HepG2 (cell line): ENCODE measurements around the gene UEVLD. TPM values are rescaled to one million over a fixed set of nuclear protein-coding genes. Genes with fewer than 3 reads are reported as not detected.
A peak's percentile ranks its signal among the peaks of the same experiment; 100 is the strongest.

Experiments used
- GZF1 ChIP-seq: sonication (generic); formaldehyde crosslinking; IDR thresholded peaks from 2 replicates; pipeline ENCODE4 v1.5.1; 2020; ENCODE audit warnings: mild to moderate bottlenecking, missing genetic modification reagents
- SOX6 ChIP-seq, 2 experiments: fragments of 450-650 bp in 1 of 2; sonication (generic) in 1 of 2; formaldehyde crosslinking in 1 of 2; IDR thresholded peaks; 2 replicates each; pipeline versions ENCODE4 v1.4.0 to v1.6.1; 2017 to 2020; ENCODE audit warnings: antibody characterized with exemption in 1 of 2, mild to moderate bottlenecking in 1 of 2, missing genetic modification reagents in 1 of 2
- SSRP1 ChIP-seq: IDR thresholded peaks from 2 replicates; pipeline ENCODE4 v1.6.1; 2016; ENCODE audit warnings: control low read depth
- ZNF12 ChIP-seq: sonication (generic); formaldehyde crosslinking; IDR thresholded peaks from 2 replicates; pipeline ENCODE4 v1.5.0; 2020; ENCODE audit warnings: missing genetic modification reagents
- ZNF121 ChIP-seq: sonication (generic); formaldehyde crosslinking; IDR thresholded peaks from 2 replicates; pipeline ENCODE4 v1.5.0; 2020; ENCODE audit warnings: mild to moderate bottlenecking, missing genetic modification reagents
- ZNF160 ChIP-seq: sonication (generic); formaldehyde crosslinking; IDR thresholded peaks from 2 replicates; pipeline ENCODE4 v1.8.0; 2022; ENCODE audit warnings: mild to moderate bottlenecking, inconsistent platforms, missing genetic modification reagents
- polyA plus RNA-seq, 8 experiments: library from polyadenylated mRNA; depleted of rRNA in 3 of 8; stranded (reverse) in 7 of 8; unstranded in 1 of 8; fragments of >200 nt; fragmentation: Illumina TruSeq in 4 of 8; extraction: Trizol in 4 of 8; gene quantifications; 2 replicates each; pipeline versions ENCODE4 v1.2.1 to v1.2.3, GENCODE V29; 2011 to 2016; ENCODE audit warnings: low read depth in 4 of 8, missing spikeins in 1 of 8, mixed read lengths in 1 of 8; ENCODE audit not compliant: insufficient read depth in 1 of 8
- total RNA-seq, 5 experiments: library from RNA; depleted of rRNA; stranded (reverse); fragments of >200 nt; fragmentation: Illumina TruSeq; extraction: Trizol; gene quantifications; 2 replicates each; pipeline ENCODE4 v1.2.3, GENCODE V29; 2016; ENCODE audit warnings: low read depth in 1 of 5
- TF ChIP-seq, protein P1 (sequence below): sonication (generic); formaldehyde crosslinking; IDR thresholded peaks from 2 replicates; pipeline ENCODE4 v1.5.1; 2020; ENCODE audit warnings: mild to moderate bottlenecking, moderate library complexity, missing genetic modification reagents
- TF ChIP-seq, protein P2 (sequence below): sonication (generic); formaldehyde crosslinking; IDR thresholded peaks from 2 replicates; pipeline ENCODE4 v1.4.0; 2020; ENCODE audit warnings: mild to moderate bottlenecking, missing genetic modification reagents
- TF ChIP-seq, protein P3 (sequence below): IDR thresholded peaks from 2 replicates; pipeline ENCODE4 v1.6.1; 2018; ENCODE audit warnings: missing genetic modification reagents
- TF ChIP-seq, protein P4 (sequence below): sonication (generic); formaldehyde crosslinking; IDR thresholded peaks from 2 replicates; pipeline ENCODE4 v1.5.0; 2020; ENCODE audit warnings: mild to moderate bottlenecking, low read depth, missing genetic modification reagents, borderline replicate concordance
- TF ChIP-seq, protein P5 (sequence below): sonication (generic); formaldehyde crosslinking; IDR thresholded peaks from 2 replicates; pipeline ENCODE4 v1.5.0; 2020; ENCODE audit warnings: mild to moderate bottlenecking, missing genetic modification reagents, borderline replicate concordance

The UEVLD gene
- total and polyA plus RNA-seq, 2 of the 13 experiments (the other 11 are each of a cell fraction or from before 2014, with no cell fraction given) = 5.7 to 13.7 TPM

DNA sequence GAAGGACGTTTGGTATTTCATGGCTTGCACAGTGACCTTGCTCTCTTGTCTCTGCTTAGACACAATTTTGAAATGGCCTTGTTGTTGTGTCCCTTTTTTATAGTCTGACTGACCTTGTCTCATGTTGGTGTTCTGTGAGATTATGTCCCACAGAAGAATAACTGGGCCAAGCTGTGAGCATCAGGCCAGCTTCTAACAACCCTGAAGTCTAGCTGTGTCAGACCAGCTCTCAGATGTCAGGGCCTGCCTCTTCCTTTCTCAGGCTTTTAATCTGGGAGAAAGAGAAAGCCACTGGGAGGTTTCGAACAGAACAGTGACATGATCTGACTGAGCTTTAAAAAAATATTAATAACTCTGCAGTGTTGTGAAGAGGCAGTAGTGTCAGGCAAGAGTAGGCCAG lies 2.0 kb upstream of the UEVLD start (continued):
- TF ChIP-seq, protein P1, sequence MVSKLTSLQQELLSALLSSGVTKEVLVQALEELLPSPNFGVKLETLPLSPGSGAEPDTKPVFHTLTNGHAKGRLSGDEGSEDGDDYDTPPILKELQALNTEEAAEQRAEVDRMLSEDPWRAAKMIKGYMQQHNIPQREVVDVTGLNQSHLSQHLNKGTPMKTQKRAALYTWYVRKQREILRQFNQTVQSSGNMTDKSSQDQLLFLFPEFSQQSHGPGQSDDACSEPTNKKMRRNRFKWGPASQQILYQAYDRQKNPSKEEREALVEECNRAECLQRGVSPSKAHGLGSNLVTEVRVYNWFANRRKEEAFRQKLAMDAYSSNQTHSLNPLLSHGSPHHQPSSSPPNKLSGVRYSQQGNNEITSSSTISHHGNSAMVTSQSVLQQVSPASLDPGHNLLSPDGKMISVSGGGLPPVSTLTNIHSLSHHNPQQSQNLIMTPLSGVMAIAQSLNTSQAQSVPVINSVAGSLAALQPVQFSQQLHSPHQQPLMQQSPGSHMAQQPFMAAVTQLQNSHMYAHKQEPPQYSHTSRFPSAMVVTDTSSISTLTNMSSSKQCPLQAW = no peak
- no peak for TF ChIP-seq SSRP1
- no peak for TF ChIP-seq ZNF160 (CRISPR knock-in tag)
- peak; percentile 54; the same call in 1 of the 2 replicates for TF ChIP-seq ZNF121 (CRISPR knock-in tag)
- TF ChIP-seq, protein P2, sequence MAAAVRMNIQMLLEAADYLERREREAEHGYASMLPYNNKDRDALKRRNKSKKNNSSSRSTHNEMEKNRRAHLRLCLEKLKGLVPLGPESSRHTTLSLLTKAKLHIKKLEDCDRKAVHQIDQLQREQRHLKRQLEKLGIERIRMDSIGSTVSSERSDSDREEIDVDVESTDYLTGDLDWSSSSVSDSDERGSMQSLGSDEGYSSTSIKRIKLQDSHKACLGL (CRISPR knock-in tag) = no peak
- TF ChIP-seq, protein P3, sequence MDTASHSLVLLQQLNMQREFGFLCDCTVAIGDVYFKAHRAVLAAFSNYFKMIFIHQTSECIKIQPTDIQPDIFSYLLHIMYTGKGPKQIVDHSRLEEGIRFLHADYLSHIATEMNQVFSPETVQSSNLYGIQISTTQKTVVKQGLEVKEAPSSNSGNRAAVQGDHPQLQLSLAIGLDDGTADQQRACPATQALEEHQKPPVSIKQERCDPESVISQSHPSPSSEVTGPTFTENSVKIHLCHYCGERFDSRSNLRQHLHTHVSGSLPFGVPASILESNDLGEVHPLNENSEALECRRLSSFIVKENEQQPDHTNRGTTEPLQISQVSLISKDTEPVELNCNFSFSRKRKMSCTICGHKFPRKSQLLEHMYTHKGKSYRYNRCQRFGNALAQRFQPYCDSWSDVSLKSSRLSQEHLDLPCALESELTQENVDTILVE (CRISPR knock-in tag) = no peak
- no peak for TF ChIP-seq GZF1 (CRISPR knock-in tag)
- TF ChIP-seq, protein P4, sequence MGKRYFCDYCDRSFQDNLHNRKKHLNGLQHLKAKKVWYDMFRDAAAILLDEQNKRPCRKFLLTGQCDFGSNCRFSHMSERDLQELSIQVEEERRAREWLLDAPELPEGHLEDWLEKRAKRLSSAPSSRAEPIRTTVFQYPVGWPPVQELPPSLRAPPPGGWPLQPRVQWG (CRISPR knock-in tag) = no peak
- no peak for TF ChIP-seq SOX6 (IDR thresholded peaks at IDR 0.05)
- 0 out of 2 replicates have a peak, but pooled peaks have one; percentile 11 for TF ChIP-seq SOX6 (CRISPR knock-in tag; IDR thresholded peaks at IDR 0.05)
- TF ChIP-seq, protein P5, sequence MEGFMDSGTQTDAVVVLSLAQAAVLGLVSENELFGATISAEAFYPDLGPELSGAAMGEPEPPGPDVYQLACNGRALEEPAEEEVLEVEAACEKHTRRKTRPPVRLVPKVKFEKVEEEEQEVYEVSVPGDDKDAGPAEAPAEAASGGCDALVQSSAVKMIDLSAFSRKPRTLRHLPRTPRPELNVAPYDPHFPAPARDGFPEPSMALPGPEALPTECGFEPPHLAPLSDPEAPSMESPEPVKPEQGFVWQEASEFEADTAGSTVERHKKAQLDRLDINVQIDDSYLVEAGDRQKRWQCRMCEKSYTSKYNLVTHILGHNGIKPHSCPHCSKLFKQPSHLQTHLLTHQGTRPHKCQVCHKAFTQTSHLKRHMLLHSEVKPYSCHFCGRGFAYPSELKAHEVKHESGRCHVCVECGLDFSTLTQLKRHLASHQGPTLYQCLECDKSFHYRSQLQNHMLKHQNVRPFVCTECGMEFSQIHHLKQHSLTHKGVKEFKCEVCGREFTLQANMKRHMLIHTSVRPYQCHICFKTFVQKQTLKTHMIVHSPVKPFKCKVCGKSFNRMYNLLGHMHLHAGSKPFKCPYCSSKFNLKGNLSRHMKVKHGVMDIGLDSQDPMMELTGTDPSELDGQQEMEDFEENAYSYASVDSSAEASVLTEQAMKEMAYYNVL (CRISPR knock-in tag) = no peak
- no peak for TF ChIP-seq ZNF12 (CRISPR knock-in tag)
